ENCODE results near the gene APOLD1.

DNA sequence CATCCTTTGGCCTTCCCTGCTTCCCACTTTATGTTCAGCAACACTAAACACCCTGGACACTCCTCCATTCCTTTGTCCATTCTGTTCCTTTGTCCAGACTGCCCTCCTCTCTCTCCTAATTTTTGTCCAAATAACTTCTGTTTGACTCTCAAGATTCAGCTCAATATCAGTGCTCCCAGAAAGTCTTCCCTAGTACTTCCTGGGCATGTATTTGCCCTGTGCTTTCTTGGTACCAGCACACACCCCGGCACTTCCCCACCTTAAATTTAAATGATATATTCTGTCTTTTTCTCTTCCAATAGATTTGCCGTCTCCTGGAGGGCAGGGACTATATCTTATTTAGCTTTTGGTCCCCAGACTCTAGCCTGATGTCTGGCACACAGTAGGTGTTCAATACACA, 6.5 kb upstream of the APOLD1 start:
- TF ChIP-seq, protein P1, sequence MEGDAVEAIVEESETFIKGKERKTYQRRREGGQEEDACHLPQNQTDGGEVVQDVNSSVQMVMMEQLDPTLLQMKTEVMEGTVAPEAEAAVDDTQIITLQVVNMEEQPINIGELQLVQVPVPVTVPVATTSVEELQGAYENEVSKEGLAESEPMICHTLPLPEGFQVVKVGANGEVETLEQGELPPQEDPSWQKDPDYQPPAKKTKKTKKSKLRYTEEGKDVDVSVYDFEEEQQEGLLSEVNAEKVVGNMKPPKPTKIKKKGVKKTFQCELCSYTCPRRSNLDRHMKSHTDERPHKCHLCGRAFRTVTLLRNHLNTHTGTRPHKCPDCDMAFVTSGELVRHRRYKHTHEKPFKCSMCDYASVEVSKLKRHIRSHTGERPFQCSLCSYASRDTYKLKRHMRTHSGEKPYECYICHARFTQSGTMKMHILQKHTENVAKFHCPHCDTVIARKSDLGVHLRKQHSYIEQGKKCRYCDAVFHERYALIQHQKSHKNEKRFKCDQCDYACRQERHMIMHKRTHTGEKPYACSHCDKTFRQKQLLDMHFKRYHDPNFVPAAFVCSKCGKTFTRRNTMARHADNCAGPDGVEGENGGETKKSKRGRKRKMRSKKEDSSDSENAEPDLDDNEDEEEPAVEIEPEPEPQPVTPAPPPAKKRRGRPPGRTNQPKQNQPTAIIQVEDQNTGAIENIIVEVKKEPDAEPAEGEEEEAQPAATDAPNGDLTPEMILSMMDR (IDR thresholded peaks at IDR 0.05) = no peak
- no peak for TF ChIP-seq POLR2A (IDR thresholded peaks at IDR 0.05)
